SJCRH30 (cell line): ENCODE measurements around the gene RNF40. TPM values are rescaled to one million over a fixed set of nuclear protein-coding genes. Genes with fewer than 3 reads are reported as not detected.
A peak's percentile ranks its signal among the peaks of the same experiment; 100 is the strongest.

ENCODE experiments used
- DNase-seq, 2 experiments: peaks; one replicate each; pipeline ENCODE4 v3.0.0-alpha.2; 2015 to 2020
- H3K27ac ChIP-seq: fragments of 250-450 bp; sonication (Bioruptor Pico); 2 replicates; pipeline ENCODE4 v1.5.1; 2020; ENCODE audit warnings: mild to moderate bottlenecking, moderate library complexity
- H3K27me3 ChIP-seq: fragments of 250-450 bp; sonication (Bioruptor Pico); 2 replicates; pipeline ENCODE4 v1.5.1; 2020; ENCODE audit warnings: mild to moderate bottlenecking, moderate library complexity
- H3K36me3 ChIP-seq: fragments of 250-450 bp; sonication (Bioruptor Pico); 2 replicates; pipeline ENCODE4 v1.5.1; 2020; ENCODE audit warnings: mild to moderate bottlenecking, moderate library complexity
- H3K4me1 ChIP-seq: fragments of 250-450 bp; sonication (Bioruptor Pico); 2 replicates; pipeline ENCODE4 v1.5.1; 2020; ENCODE audit warnings: mild to moderate bottlenecking, moderate library complexity
- H3K4me3 ChIP-seq: fragments of 250-450 bp; sonication (Bioruptor Pico); 2 replicates; pipeline ENCODE4 v1.5.1; 2020; ENCODE audit warnings: mild to moderate bottlenecking, moderate library complexity
- H3K9me3 ChIP-seq: fragments of 250-450 bp; sonication (Bioruptor Pico); replicated peaks from 2 replicates; pipeline ENCODE4 v1.5.1; 2020; ENCODE audit warnings: mild to moderate bottlenecking, moderate library complexity
- total RNA-seq: library from RNA; depleted of rRNA; stranded (reverse); fragments of >200 nt; shearing (Covaris generic); gene quantifications from 2 replicates; pipeline ENCODE4 v1.2.3, GENCODE V29; 2014; rRNA removed

The RNF40 gene
- 120 and 124 TPM in 2 replicates for total RNA-seq

DNA sequence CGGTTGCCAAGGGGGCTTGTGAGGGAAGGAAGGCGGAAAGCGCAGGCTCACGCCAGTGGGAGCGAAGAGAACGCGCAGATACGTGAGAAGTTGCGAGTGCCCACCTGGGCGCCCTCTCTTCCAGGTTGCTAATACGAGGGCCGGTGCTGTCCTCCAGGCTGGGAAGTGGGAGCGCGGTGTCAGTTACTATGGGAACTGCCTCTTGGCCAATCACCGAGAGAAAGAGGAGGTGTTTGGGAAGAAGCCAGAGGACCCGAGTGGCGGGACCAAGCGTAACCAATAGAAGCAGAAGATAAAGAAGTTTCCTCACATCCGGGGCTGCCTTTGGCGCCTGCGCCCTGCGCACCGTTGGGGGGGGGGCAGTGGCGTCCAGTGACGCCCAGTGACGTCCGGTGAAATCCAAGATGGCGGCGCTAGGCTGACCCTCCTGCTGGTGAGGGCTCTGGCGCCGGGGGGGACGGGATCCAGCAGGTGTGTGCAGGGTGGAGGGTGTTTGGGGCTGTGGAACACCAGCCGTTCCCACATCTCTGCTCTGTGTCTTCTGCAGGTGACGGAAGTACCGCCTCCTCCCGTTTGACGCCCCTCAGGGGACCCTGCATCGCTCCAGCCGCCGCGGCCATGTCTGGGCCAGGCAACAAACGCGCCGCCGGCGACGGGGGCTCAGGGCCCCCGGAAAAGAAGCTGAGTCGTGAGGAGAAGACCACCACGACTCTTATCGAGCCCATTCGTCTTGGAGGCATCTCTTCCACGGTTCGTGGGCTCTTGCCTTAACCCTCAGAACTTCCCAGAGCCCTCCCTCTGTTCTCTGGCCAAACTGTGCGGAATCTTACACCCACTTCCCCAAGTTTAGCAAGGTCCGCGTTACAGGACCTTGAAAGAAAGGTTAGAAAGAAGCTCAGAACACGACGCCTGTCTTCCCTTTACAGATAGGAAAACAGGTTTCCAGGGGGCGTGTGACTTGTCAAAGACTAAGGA lies at the start of gene RNF40, which contains the start of gene CFAP119:
Gene RNF40, plus strand, starts transcription at position 395 of the 975 bp plus-strand sequence. Its CDS starts 224 bp downstream, at position 619.
Gene CFAP119, minus strand, starts transcription at position 135 of the 975 bp plus-strand sequence. CDS start 314 bp downstream, outside the sequence.
- no peaks in the 10 kb centered on the region for H3K27me3 ChIP-seq
- peaks cover 24% of the 10 kb centered on the region for H3K36me3 ChIP-seq
- no peaks in the 10 kb centered on the region for H3K9me3 ChIP-seq

GRCh38 chr16:30715750-30716445 lies 46.2 kb upstream of the RNF40 start:
- DNase-seq, result no peak
- Histone ChIP-seq H3K27me3 (no peaks in the 10 kb centered on the region), H3K4me3 (no peak overlapping the region), H3K4me1 (no peaks in the 10 kb centered on the region), H3K27ac (no peak overlapping the region), H3K36me3 (peaks cover 89% of the 10 kb centered on the region), H3K9me3 (no peaks in the 10 kb centered on the region)

More for the DNA sequence above, at the start of gene RNF40, which contains the start of gene CFAP119:
- Histone ChIP-seq H3K4me3 (peak within 1 kb of the TSS; percentile 67), H3K4me1 (peaks cover 5% of the 10 kb centered on the region; the same call in 1 of the 2 replicates), H3K27ac (peak within 1 kb of the TSS; percentile 43)
- peak; percentile 98 to 99 for DNase-seq

DNA sequence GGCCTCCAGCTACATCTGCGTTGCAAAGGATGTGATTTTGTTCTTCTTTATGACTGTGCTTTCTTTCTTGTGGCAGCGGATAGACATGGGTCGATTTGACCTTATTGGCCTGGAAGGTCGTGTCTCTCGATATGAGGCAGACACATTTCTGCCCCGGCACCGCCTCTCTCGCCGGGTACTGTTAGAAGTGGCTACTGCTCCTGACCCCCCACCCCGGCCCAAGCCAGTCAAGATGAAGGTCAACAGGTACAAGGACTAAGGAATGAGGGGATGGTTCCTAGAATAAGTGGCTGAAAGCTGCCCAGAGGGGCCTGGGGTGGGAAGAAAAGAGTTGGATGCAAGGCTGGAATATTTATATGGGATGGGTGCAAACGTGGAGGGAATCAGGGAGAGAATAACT lies 42.0 kb upstream of the RNF40 start:
- Histone ChIP-seq H3K9me3 (no peaks in the 10 kb centered on the region), H3K4me3 (no peak overlapping the region), H3K27me3 (no peaks in the 10 kb centered on the region), H3K36me3 (peaks cover 96% of the 10 kb centered on the region), H3K4me1 (no peaks in the 10 kb centered on the region), H3K27ac (no peak overlapping the region)
- DNase-seq, result no peak

DNA sequence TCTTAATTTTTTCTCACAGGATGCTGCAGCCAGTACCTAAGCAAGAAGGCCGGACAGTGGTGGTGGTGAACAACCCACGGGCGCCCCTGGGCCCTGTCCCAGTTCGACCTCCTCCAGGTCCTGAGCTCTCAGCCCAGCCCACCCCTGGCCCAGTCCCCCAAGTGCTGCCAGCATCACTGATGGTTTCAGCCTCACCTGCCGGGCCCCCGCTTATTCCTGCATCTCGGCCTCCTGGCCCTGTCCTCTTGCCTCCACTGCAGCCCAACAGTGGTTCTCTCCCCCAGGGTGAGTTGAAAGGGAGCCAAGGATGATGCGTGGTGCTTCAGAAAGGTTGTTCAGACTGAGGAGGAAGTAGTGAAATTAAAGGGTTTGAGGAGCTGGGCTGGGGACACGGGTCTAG lies 41.4 kb upstream of the RNF40 start:
- H3K27ac ChIP-seq, result no peak overlapping the region
- DNase-seq, result no peak
- peaks cover 95% of the 10 kb centered on the region for H3K36me3 ChIP-seq
- no peaks in the 10 kb centered on the region for H3K4me1 ChIP-seq
- no peaks in the 10 kb centered on the region for H3K9me3 ChIP-seq
- H3K27me3 ChIP-seq, result no peaks in the 10 kb centered on the region
- no peak overlapping the region for H3K4me3 ChIP-seq

GRCh38 chr16:30721167-30721566 lies 41.0 kb upstream of the RNF40 start:
- H3K36me3 ChIP-seq, result peaks cover 95% of the 10 kb centered on the region

GRCh38 chr16:30721606-30722005 lies 40.5 kb upstream of the RNF40 start:
- DNase-seq, result no peak
- H3K36me3 ChIP-seq, result peaks cover 95% of the 10 kb centered on the region

More at GRCh38 chr16:30721167-30721566, 41.0 kb upstream of the RNF40 start:
- no peaks in the 10 kb centered on the region for H3K4me1 ChIP-seq
- no peak overlapping the region for H3K4me3 ChIP-seq
- H3K9me3 ChIP-seq, result no peaks in the 10 kb centered on the region
- H3K27me3 ChIP-seq, result no peaks in the 10 kb centered on the region
- H3K27ac ChIP-seq, result no peak overlapping the region
- DNase-seq, result no peak

GRCh38 chr16:30722443-30722842 lies 39.7 kb upstream of the RNF40 start:
- no peaks in the 10 kb centered on the region for H3K9me3 ChIP-seq
- H3K27me3 ChIP-seq, result no peaks in the 10 kb centered on the region
- H3K27ac ChIP-seq, result no peak overlapping the region
- H3K4me3 ChIP-seq, result no peak overlapping the region
- no peak for DNase-seq
- H3K4me1 ChIP-seq, result no peaks in the 10 kb centered on the region
- H3K36me3 ChIP-seq, result peaks cover 96% of the 10 kb centered on the region

More at GRCh38 chr16:30721606-30722005, 40.5 kb upstream of the RNF40 start:
- Histone ChIP-seq H3K27me3 (no peaks in the 10 kb centered on the region), H3K9me3 (no peaks in the 10 kb centered on the region), H3K4me1 (no peaks in the 10 kb centered on the region), H3K4me3 (no peak overlapping the region), H3K27ac (no peak overlapping the region)

GRCh38 chr16:30722916-30723315 lies 39.2 kb upstream of the RNF40 start:
- Histone ChIP-seq H3K27me3 (no peaks in the 10 kb centered on the region), H3K4me1 (no peaks in the 10 kb centered on the region), H3K27ac (no peak overlapping the region), H3K4me3 (no peak overlapping the region), H3K36me3 (peaks cover 97% of the 10 kb centered on the region), H3K9me3 (no peaks in the 10 kb centered on the region)
- no peak for DNase-seq

GRCh38 chr16:30723725-30724355 lies 38.3 kb upstream of the RNF40 start:
- no peaks in the 10 kb centered on the region for H3K9me3 ChIP-seq
- no peak for DNase-seq
- no peak overlapping the region for H3K4me3 ChIP-seq
- no peaks in the 10 kb centered on the region for H3K4me1 ChIP-seq
- H3K27me3 ChIP-seq, result no peaks in the 10 kb centered on the region
- no peak overlapping the region for H3K27ac ChIP-seq
- peaks cover 95% of the 10 kb centered on the region for H3K36me3 ChIP-seq

DNA sequence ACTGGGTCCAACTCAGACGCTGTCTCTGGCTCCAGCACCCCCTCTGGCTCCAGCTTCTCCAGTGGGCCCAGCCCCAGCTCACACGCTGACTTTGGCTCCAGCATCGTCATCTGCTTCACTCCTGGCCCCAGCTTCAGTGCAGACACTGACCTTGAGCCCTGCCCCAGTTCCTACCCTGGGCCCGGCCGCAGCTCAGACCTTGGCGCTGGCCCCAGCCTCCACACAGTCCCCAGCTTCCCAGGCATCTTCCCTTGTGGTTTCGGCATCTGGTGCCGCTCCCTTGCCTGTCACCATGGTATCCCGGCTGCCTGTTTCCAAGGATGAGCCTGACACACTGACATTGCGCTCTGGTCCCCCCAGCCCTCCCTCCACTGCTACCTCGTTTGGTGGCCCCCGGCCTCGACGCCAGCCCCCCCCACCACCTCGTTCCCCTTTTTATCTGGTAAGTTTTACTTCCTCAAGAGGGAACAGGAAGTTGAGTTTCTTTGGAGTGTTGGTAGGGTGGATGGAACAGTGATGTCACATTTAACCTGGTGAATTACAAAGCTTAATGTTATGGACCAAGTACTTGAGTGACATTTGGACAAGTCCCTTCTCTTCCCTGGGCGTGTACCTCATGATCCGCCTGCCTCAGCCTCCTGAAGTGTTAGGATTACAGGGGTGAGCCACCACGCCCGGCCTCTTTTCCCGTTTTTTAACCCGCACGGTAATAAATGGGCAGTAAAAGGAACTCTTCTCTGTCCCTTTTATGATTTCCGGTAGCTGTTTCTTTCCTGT lies 37.3 kb upstream of the RNF40 start:
- Histone ChIP-seq H3K27me3 (no peaks in the 10 kb centered on the region), H3K4me3 (no peak overlapping the region), H3K27ac (no peak overlapping the region), H3K9me3 (no peaks in the 10 kb centered on the region), H3K4me1 (no peaks in the 10 kb centered on the region), H3K36me3 (peaks cover 97% of the 10 kb centered on the region)
- no peak for DNase-seq

DNA sequence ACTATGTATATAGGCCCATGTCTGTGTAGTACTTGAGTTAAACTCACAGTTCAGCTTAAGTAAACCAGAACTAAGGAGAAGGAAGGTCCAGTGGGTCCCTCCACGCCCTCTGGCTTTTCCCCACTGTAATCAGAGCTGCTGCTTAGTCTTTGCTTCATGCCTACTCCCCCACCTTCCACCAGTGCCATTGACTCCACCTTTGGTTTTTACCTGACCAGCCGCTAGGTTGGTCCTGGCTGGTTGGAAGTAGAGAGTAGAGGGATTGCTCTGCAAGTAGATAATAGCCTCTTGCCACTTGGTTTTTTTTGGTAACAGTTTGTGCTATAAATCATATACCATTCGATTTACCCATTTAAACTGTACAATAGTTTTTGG lies 36.7 kb upstream of the RNF40 start:
- Histone ChIP-seq H3K27me3 (no peaks in the 10 kb centered on the region), H3K4me1 (no peaks in the 10 kb centered on the region), H3K36me3 (peaks cover 96% of the 10 kb centered on the region), H3K9me3 (no peaks in the 10 kb centered on the region), H3K4me3 (no peak overlapping the region), H3K27ac (no peak overlapping the region)
- DNase-seq, result no peak

DNA sequence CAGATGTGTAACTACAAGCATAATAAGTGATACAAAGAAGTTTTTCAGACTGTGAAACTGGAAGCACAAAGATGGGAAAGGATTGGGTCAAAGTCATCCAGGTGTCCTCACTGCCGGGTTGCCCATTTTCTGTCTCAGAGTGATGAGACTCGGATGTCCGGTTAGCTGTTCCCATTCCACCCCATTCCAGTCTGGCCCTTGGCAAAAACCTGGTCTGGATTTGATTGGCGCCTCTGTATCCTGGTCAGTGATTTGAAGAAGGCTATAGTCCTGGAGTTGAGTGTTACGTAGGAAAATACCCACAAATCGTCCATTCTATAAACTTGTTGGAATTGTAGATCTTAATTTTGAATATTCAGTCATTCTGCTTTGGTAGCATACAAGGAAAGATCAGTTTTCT lies 33.8 kb upstream of the RNF40 start:
- Histone ChIP-seq H3K36me3 (peaks cover 93% of the 10 kb centered on the region), H3K27ac (no peak overlapping the region), H3K4me1 (no peaks in the 10 kb centered on the region), H3K4me3 (no peak overlapping the region), H3K9me3 (no peaks in the 10 kb centered on the region), H3K27me3 (no peaks in the 10 kb centered on the region)
- DNase-seq, result no peak

- Histone ChIP-seq H3K4me1 (no peaks in the 10 kb centered on the region), H3K27me3 (no peaks in the 10 kb centered on the region), H3K36me3 (peaks cover 93% of the 10 kb centered on the region), H3K9me3 (no peaks in the 10 kb centered on the region), H3K27ac (no peak overlapping the region), H3K4me3 (no peak overlapping the region)
- DNase-seq, result no peak
Measured at GRCh38 chr16:30728899-30729672, 33.0 kb upstream of the RNF40 start.
